ENCODE measurements around the gene RRP12. TPM values are rescaled to one million over a fixed set of nuclear protein-coding genes. Genes with fewer than 3 reads are reported as not detected.

Gene RRP12
- total RNA-seq, 1 donor from 2014 or later, result 33.0 TPM

DNA sequence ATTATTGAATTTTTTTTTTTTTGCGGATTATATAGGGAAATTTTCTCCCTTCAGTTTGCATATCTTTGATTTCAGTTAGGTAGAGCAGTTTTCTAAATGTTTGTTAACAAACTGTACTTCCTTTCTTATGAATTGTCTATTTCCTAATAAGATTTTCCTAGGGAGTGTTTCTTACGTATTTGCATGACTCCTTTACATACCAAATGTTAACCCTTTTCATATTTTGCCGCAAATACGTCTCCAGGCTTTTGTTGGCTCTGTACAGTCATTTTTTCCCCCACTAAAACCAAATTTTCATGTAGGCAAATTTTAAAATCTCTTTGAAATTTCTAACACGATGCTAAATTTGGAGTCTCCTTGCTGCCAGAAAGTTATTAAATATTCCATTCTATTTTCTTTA lies 64.7 kb downstream of the RRP12 start:
- no peak for DNase-seq (ENCODE audit: extremely low read depth, low read depth, low spot score)

- DNase-seq (ENCODE audit: extremely low read depth, low read depth, low spot score), result no peak
Observed at GRCh38 chr10:97336006-97336405, 65.1 kb downstream of the RRP12 start.

- no peak for DNase-seq (ENCODE audit: extremely low read depth, low read depth, low spot score)
Observed at GRCh38 chr10:97335188-97335619, 65.9 kb downstream of the RRP12 start.

- no peak for DNase-seq (ENCODE audit: extremely low read depth, low read depth, low spot score)
Observed at GRCh38 chr10:97334370-97335175, 66.6 kb downstream of the RRP12 start, which contains the start of gene FRAT2. FRAT2 (minus strand) TSS chr10:97334729; CDS start chr10:97334572, 157 bp downstream.

- DNase-seq (ENCODE audit: extremely low read depth, low read depth, low spot score), result no peak
Observed at GRCh38 chr10:97333601-97334369, 67.4 kb downstream of the RRP12 start.

DNA sequence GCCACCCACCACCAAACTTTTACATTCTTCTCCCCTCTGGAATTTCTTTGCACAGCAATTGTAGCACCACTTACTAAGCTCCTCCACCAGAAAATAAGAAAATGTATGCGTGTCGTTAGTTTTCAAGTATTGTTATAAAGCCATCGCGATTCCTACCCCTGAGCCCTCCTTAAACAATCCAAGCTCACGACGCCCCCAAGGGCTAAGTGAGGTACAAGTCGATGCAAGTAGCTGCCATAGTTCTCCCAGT lies 67.9 kb downstream of the RRP12 start:
- DNase-seq (ENCODE audit: extremely low read depth, low read depth, low spot score), result no peak

DNA sequence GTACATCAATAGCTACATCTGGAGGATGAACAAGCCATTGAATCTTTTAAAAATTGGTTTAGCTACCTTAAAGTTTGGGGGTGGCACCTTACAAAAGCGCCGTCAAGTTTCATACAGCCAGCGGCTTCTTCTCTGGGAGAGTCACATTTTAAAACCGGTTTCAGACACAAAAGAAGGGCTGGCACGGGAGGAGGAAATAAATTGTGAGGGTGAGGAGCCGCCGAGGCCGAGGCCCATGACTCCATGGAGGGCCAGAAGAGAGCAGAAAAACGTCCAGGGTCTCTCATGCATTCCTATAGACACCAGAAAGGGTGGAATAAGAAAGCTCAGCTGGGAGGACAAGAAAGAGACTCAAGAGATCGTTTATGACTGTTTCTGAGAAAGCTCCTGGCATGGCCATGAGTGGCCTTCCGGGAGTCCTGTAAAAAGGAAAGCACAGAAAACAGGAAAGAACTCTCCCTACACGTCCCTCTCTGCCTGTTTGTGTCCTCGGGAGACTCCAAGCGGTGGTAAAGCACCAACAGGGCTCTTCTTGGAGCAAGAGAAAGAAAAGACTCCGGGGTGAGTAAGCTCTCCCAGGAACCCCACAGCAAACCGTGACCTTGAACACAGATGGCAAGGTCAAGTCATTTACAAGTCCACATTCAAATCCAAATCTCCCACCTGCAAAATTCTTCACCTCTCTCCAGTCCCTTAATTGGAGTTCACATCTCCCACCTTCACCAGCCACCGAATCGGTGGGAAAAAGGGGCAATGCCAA lies 68.4 kb downstream of the RRP12 start:
- no peak for DNase-seq (ENCODE audit: extremely low read depth, low read depth, low spot score)

DNA sequence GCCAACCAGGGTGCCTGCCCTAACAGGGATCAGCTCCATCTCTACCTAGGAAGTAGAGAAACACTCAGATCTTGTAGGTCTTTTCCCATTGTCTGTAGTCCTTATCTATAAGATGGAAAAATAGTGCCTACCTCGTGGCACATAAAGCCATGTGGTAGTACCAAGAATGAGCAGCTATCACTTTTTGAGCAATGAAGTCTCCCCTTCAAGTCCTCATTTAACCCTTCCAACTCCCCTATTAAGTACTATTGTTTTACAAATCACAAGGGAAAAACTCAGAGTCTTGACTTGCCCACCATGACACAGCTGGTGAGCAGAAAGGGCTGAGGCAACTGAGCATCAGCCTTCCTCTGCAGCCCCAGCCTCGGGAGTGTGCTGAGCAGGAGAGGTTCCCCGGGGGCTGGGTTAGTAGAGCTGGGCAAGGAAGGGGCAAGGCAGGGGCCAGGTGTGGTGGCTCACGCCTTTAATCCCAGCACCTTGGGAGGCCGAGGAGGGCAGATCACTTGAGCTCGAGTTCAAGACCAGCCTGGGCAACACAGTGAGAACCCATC lies 69.9 kb downstream of the RRP12 start:
- DNase-seq (ENCODE audit: extremely low read depth, low read depth, low spot score), result no peak

DNA sequence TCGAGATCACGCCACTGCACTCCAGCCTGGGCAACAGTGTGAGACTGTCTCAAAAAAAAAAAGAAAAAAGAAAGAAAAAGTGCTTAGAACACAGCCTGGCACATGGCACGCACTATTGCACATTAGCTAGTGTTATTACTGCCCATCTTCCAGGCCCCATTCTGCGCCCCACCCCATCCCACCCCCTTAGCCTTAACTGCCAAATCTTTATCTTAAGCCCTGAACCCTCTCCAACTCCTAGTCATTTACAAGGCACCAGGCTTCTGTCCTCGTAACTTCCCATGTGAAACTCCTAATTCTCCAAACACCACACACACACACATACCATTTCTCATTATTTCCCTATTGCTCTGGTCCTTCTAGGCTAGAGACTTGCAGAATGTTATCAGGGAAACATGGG lies 71.4 kb downstream of the RRP12 start:
- DNase-seq (ENCODE audit: extremely low read depth, low read depth, low spot score), result no peak

DNA sequence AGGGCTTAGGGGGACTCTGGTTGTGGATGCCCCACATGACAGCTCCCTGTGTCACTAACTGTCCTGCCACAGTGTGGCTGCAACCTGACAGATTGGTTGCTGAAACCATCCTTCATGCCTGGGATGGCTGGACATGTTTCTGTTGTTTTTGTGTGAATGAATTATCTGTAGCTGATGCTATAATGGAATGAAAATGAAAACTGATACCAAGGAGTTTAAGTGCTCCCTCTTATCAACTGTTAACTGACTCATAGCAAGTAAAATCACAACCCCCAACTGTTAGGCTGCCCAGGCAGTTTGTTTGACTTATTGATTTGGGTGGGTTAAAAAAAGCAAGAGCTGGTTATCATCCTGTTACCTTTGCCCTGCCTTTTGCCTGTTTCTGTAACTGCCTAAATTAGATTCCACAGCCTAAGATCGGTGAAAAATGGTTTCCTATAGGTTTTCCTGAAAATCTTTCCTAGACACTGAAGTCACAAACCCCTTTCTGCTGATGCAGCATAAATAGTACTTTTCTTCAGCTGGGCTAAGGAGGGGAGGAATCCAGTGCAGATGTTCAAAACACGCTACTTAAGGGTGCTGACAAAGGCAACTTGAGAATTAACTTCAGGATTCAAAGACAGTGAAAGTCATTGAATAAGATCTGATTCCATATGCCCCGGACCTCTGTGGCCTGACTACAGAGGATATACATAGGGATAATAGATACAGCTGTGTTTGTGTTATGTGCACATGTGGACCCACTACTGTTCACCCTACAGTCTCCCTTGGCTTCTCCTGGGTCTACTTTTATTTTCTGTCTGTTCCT lies 72.3 kb downstream of the RRP12 start:
- DNase-seq (ENCODE audit: extremely low read depth, low read depth, low spot score), result no peak

DNA sequence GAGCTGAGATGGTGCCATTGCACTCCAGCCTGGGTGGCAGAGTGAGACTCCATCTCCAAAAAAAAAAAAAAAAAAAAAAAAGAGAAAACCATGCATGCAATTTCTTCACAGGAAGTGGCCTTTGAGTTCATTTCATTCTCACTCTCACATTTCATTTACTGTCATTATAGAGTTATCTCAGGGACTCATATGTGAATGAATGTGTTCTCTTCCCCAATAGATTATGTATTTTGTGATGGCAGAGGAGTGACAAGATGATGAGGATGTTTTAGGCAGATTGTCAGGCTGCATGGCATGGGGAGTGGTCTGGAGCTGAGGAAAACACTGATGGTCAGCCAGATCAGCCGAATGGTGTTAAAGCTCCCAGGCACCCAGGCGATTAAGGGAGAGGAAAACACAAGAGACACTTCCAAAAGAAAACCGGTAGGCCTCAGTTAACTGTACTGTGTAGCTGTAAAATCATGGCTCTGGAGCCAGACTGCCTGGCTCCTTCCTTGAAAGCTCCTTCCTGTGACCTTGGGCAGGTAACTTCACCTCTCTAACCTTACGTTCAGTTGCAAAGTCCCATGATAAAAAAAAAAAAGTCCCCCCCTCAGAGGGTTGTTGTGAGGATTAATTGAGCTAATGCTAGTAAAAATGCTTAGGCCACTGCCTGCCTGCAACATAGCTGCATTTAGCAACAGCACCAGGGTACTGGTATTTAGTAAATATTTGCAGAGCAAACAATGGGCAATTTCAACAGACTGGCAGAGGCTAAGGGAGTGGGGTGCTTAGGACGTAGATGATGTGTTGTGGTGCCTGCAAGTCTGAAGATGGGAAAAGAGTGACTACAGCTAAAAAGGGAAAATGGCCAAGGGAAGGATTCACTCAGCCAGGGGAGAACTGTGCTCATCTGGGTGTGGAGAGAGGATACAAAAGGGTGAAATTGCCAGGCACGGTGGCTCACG lies 73.5 kb downstream of the RRP12 start:
- no peak for DNase-seq (ENCODE audit: extremely low read depth, low read depth, low spot score)

GRCh38 chr10:97325754-97326153 lies 75.4 kb downstream of the RRP12 start:
- no peak for DNase-seq (ENCODE audit: extremely low read depth, low read depth, low spot score)

DNA sequence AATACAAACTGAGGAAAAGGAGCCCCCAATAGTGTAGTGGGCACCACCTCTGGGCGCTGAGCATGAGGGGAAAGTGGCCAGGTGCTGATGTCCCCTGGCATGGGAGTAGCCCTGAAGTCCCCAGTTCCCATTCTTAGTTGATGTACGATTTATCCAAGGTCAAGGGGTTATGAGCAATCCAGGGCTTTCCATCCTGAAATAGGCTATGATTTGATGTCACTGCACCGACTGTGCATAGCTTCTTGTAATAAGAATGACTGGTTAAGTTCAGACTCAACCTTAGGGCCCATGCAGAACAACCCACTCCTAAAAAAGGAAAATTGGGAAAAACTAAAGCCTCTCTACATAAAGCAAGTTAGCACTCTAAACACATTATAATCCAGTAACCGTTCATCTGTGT lies 77.6 kb downstream of the RRP12 start:
- DNase-seq (ENCODE audit: extremely low read depth, low read depth, low spot score), result no peak

GRCh38 chr10:97321804-97322190 lies 79.3 kb downstream of the RRP12 start:
- DNase-seq (ENCODE audit: extremely low read depth, low read depth, low spot score), result no peak

- no peak for DNase-seq (ENCODE audit: extremely low read depth, low read depth, low spot score)
Observed at GRCh38 chr10:97321032-97321803, 79.9 kb downstream of the RRP12 start.

DNA sequence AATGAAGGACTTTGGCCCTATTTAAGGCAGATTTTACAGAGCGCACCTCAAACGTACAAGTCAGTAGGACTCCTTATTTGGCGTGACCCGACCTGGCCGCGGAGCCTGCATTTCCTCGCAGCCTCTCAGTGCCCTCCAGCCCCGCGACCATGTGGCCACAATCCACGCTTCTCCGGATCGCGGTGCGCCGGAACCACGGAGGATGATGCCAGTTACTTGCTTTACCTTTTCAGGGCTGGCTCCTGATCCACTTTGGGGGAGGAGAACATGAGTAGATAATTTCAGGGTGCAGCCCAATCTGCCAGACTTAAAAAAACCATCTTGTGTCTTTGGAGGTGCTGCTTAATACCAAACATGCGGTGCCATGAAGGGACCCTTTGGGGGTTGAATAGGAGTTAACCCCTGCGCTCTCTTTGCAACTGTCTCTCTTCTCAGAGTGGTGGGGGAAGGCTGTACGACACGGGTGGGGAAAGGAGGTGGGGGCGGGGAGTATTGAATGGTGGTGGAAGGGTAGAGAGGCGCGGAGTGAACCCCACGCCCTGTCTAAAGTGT lies 80.6 kb downstream of the RRP12 start:
- DNase-seq (ENCODE audit: extremely low read depth, low read depth, low spot score), result no peak

DNA sequence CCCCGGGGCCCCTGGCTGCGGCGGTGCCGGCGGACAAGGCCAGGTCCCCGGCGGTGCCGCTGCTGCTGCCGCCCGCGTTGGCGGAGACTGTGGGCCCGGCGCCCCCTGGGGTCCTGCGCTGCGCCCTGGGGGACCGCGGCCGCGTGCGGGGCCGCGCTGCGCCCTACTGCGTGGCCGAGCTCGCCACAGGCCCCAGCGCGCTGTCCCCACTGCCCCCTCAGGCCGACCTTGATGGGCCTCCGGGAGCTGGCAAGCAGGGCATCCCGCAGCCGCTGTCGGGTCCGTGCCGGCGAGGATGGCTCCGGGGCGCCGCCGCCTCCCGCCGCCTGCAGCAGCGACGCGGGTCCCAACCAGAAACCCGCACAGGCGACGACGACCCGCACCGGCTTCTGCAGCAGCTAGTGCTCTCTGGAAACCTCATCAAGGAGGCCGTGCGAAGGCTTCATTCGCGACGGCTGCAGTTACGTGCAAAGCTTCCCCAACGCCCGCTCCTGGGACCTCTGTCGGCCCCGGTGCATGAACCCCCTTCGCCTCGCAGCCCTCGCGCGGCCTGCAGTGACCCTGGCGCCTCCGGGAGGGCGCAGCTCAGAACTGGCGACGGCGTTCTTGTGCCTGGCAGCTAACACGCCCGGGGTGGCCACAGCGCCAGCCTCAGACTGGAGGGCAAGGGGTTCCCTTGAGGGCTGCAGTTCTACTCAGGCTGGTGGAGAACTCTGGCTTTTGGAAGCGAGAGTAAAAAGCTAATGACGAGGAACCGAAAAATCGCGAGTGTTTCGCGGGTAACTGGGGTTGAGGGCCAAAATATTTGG lies 81.3 kb downstream of the RRP12 start:
- DNase-seq (ENCODE audit: extremely low read depth, low read depth, low spot score), result no peak

Data from glomerular endothelial cell (primary cell).